Measurements from ENCODE around the gene PHETA2. TPM values are rescaled to one million over a fixed set of nuclear protein-coding genes. Genes with fewer than 3 reads are reported as not detected.

The PHETA2 gene, protein sequence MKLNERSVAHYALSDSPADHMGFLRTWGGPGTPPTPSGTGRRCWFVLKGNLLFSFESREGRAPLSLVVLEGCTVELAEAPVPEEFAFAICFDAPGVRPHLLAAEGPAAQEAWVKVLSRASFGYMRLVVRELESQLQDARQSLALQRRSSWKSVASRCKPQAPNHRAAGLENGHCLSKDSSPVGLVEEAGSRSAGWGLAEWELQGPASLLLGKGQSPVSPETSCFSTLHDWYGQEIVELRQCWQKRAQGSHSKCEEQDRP
- 2.6 and 3.2 TPM in 2 replicates for total RNA-seq (2021)
- long read RNA-seq, transcript PHETA2-201 (3 exons, 2,335 nt) = major isoform, 18 of 20 reads
- long read RNA-seq, partial matches to known transcripts = 0 of 20 reads
- long read RNA-seq, other reads (novel, unspliced or antisense) = 1 of 20 reads

GRCh38 chr22:42074132-42074811 is at the start of gene PHETA2:
Gene PHETA2, plus strand, starts transcription at chr22:42074248. Its CDS starts 3,046 bp downstream, at chr22:42077294.
- H2BK12ac ChIP-seq (ENCODE audit: insufficient read length, low read depth, low read length) = no peak within 1 kb of the TSS
- H3K79me2 ChIP-seq (ENCODE audit: insufficient read depth, low read length) = no peaks in the 10 kb centered on the region
- H3K9me3 ChIP-seq (ENCODE audit: control insufficient read depth, low read depth, low read length) = no peaks in the 10 kb centered on the region
- H2BK15ac ChIP-seq (ENCODE audit: low read depth, low read length) = no peak within 1 kb of the TSS
- no peak within 1 kb of the TSS for H4K8ac ChIP-seq (replicated peaks; ENCODE audit: insufficient read length, low read depth, low read length)
- no peak within 1 kb of the TSS for H3K4me2 ChIP-seq (ENCODE audit: insufficient read depth, insufficient read length, low read length)
- WGBS (ENCODE audit: extremely low coverage, insufficient read length, low lambda C conversion rate) = no CpG with 5 or more reads among the region's 55 CpGs
- no peak within 1 kb of the TSS for H2BK5ac ChIP-seq (ENCODE audit: insufficient read length, low read length)
- H4K5ac ChIP-seq (ENCODE audit: insufficient read length, low read depth, low read length) = no peak within 1 kb of the TSS
- Mint-ChIP-seq H3K9me3 (no peaks in the 10 kb centered on the region), H3K36me3 (ENCODE audit: insufficient read depth in 1 of 3, low read depth in 3 of 3) (no peaks in the 10 kb centered on the region; a peak in 1 of 7 replicates), H3K27me3 (ENCODE audit: low read depth) (peaks cover 6% of the 10 kb centered on the region), H3K27ac (peak within 1 kb of the TSS in 1 of 3 experiments; percentile 10; a peak in 2 of 7 replicates), H3K4me1 (peaks cover 30 to 34% of the 10 kb centered on the region in 2 experiments), H3K4me3 (peak within 1 kb of the TSS in 1 of 2 experiments; percentile 27; a peak in 2 of 5 replicates)
- no peaks in the 10 kb centered on the region for H3K79me1 ChIP-seq (ENCODE audit: insufficient read depth, low read depth, low read length, poor library complexity, severe bottlenecking)
- H3K27ac ChIP-seq (ENCODE audit: insufficient read length, low read depth, low read length) = no peak within 1 kb of the TSS
- no peak within 1 kb of the TSS for H3K23ac ChIP-seq (ENCODE audit: insufficient read length, low read depth, low read length)
- H4K91ac ChIP-seq (ENCODE audit: insufficient read length, low read depth, low read length) = no peak within 1 kb of the TSS
- no peak within 1 kb of the TSS for H3K4ac ChIP-seq (ENCODE audit: low read depth, low read length)
- DNase-seq = peak; percentile 48
- H2BK20ac ChIP-seq (ENCODE audit: low read depth, low read length, poor library complexity, severe bottlenecking) = no peak within 1 kb of the TSS
- peaks cover 8% of the 10 kb centered on the region for H3K23me2 ChIP-seq (ENCODE audit: insufficient read length, low read depth, low read length, poor library complexity, severe bottlenecking)
- H2AFZ ChIP-seq (ENCODE audit: low read length) = no peak within 1 kb of the TSS
- no peak within 1 kb of the TSS for H3K9ac ChIP-seq (ENCODE audit: extremely low read depth, insufficient read length, low read length)
- no peak within 1 kb of the TSS for H3K56ac ChIP-seq (ENCODE audit: insufficient read length, low read depth, low read length)
- no peak within 1 kb of the TSS for H2AK5ac ChIP-seq (ENCODE audit: insufficient read length, low read length)
- no peak within 1 kb of the TSS for H2BK120ac ChIP-seq (ENCODE audit: low read depth, low read length, poor library complexity, severe bottlenecking)
- no peak within 1 kb of the TSS for H3T11ph ChIP-seq (ENCODE audit: low read length)
- H4K20me1 ChIP-seq (ENCODE audit: control insufficient read depth, insufficient read depth, insufficient read length) = no peaks in the 10 kb centered on the region
- peak within 1 kb of the TSS; percentile 95 for H3K14ac ChIP-seq (ENCODE audit: insufficient read depth, low read length)
- no peaks in the 10 kb centered on the region for H3K4me1 ChIP-seq (ENCODE audit: insufficient read depth, low read length)
- H3K27me3 ChIP-seq (ENCODE audit: insufficient read depth, low read length) = no peaks in the 10 kb centered on the region
- peak within 1 kb of the TSS; percentile 72 for H3K18ac ChIP-seq (ENCODE audit: insufficient read length, low read depth, low read length)
- TF ChIP-seq CTCF (conservative IDR thresholded peaks at IDR 0.05) = peak; percentile 54

Measured in H9 (cell line).